NOMO-1 treated with DMSO at 0.1 percent for 48 hours (cell line): ENCODE data around the gene IGF1R.

Source experiments
- DNase-seq: peaks from one replicate; lab custom pipeline; 2025; ENCODE audit not compliant: unreplicated experiment; lab: John Stamatoyannopoulos, UW

The IGF1R gene

GRCh38 chr15:98903377-98904018 lies 255.2 kb downstream of the IGF1R start:
- no peak for DNase-seq

- peak; percentile 68 for DNase-seq
These were observed 256.2 kb downstream of the IGF1R start for GRCh38 chr15:98904544-98904943.

DNA sequence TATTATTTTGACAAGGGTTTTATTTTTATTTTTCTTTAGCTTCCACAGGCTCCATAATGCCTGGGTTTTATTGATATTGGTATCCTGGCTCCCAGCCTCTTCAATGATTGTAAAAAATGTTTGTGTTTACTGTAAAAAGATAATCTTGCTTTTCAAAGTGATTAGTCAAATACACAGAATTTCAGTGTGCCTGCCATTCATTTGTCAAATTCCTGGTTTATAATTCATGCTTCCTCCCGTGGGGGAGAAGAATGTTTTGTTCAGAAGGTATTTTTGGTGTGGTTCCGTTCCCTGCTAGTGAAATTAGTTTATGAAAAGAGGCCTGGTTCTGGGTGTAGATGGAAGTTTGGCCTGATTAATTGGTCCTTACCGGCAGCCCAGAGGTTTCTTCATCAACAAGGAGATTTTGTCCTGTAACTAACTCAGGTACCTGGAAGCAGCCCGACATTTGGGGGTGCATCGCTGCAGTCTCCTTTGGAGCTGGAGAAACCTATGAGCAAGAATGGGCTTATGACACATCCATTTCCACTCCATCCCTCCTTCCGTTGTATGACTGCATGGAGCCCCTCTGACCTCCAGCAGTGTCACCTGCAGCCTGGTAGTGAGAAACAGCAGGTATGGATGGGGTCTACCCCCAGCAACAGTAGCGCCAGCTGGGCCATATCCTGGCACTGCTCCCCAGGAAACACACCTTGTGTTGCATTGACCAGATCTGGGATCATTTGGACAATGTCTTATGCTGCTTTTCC lies 257.8 kb downstream of the IGF1R start:
- no peak for DNase-seq

DNA sequence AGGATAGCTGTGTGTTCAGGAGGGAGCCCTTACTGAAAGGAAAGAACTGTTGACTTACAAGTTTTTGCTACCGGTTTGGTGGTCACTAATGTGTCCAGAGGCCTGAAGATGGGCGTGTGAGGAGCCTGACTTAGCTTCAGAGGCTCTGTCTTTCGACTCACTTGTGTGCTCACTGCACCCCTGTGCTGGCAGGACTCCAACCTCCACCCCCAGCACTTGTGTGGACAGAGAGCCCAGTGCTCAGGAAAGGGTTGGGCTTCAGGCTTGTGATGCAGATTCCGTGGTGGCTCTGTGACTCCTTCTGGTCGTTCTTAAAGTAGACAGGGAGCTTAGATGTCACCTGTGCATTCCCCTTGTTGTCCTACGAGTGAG lies 258.4 kb downstream of the IGF1R start:
- no peak for DNase-seq

- no peak for DNase-seq
These were observed 259.7 kb downstream of the IGF1R start for GRCh38 chr15:98907927-98908471.

DNA sequence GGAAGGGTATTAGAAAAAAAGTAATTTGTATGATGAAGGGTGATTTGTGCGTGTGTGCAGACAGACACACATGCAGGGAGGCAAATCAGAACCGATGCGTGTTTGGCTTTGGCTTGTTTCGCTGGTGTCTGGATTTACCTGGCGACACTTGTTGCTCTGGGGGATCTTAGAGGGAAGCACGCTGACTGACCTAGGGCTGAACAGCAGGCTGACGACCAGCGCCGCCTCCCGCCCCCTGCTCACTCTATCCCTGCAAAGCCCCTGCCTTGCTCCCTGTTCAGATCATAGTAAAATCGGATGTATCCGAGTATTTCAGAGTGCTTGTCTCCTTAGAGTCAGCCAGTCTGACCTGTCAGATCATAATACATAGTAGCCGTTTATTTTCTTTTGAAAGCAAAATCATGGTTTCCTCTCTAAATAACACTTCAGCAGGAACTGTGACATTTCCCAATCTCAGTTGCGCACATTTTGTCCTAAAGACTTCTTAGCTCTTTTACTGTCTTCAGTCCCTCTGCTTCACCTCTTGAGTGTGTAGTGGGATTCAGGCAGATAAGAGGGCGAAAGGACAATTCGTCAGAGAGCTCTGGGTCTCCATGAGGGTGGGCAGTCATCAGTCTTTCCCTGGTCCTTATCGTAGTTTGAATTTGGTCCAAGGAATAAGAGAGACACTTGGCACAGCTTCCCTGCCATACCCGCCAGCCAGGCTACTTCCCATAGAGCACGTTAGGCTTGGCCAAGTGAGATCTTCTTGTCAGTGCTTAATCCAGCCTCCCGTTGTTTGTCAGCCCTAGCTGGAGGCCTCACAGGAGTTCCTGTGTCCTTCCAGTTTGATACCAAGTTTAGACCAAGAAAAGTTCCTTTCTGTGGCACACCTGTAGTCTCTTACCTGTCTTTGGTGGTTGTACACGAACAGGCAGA lies 261.9 kb downstream of the IGF1R start:
- no peak for DNase-seq

- no peak for DNase-seq
These were observed 266.3 kb downstream of the IGF1R start for GRCh38 chr15:98914626-98915025.

GRCh38 chr15:98916826-98917225 lies 268.5 kb downstream of the IGF1R start:
- no peak for DNase-seq

- no peak for DNase-seq
These were observed 269.1 kb downstream of the IGF1R start for GRCh38 chr15:98917417-98917816.

- DNase-seq = no peak
These were observed 271.9 kb downstream of the IGF1R start for GRCh38 chr15:98920091-98920880.

DNA sequence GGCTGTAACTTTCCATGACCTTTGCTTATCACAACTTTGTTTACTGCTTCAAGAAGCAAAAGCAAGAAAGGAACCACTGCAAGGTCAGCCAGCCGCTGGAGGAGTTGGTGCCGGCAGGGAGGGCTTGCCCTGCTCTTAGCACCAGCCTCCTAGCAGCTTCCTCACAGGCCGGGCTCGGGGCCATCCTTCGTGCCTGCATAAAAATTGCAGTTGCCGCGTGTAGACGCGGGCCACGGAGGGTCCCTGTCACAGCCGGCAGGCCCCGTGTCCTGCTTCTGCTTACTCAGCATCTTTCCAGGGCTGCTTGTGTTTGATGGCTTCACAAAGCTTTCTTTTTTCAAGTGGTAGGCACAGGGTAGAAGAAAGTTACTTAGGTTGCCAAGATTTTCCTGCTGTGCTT lies 274.8 kb downstream of the IGF1R start:
- no peak for DNase-seq

DNA sequence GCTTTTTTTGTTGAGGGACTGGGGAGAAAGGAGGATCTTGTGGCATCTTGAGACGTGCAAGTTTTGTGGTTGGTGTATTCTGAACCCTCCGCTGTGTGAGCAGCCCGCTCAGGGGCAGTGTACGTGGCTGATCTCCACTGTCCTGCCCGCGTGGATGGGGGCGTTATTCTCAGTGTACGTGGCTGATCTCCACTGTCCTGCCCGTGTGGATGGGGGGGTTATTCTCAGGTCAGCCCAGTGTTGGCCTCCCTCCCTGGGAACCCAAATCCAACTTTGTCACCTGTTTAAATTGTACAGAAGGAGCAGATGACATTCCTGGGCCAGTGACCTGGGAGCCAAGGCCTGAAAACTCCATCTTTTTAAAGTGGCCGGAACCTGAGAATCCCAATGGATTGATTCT lies 275.2 kb downstream of the IGF1R start:
- DNase-seq = no peak

DNA sequence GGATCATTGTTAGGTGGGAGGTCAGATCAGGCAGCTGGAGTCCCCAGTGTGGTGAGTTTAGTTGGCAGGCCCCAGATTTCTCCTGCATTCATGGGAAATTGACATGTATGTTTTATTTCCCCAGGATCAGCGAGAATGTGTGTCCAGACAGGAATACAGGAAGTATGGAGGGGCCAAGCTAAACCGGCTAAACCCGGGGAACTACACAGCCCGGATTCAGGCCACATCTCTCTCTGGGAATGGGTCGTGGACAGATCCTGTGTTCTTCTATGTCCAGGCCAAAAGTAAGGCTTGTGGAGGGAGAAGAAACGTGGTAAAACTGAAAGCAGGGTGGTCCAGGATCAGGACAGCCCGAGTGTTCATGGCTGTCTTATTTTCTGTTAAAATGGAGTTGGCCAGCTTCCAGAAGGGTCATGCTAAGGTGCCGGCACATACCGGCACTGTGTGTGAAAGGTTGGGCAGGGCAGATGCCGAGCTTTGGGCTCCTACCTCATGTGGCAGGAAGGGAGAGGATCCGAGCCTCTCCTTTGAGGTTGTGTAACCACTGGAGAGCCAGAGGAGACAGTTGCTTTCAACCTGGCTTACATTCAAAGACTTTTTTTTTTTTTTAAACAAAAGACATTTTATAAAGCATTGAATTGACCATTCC lies 276.2 kb downstream of the IGF1R start:
- DNase-seq = no peak

DNA sequence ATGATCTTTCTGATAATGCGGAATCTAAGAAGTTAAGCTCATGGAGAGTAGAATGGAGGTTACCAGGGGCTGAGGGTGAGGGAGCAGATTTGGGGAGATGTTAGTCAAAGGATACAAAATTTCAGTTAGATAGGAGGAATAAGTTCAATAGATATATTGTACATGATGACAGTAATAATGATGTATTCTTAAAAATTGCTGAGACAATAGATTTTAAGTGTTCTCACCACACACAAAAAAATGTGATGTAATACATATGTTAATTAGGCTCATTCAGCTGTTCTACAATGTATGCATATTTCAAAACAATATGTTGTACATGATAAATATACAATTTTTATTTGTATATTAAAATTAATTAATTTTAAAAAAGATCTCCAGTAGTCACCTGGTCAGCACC lies 277.9 kb downstream of the IGF1R start:
- DNase-seq = no peak

DNA sequence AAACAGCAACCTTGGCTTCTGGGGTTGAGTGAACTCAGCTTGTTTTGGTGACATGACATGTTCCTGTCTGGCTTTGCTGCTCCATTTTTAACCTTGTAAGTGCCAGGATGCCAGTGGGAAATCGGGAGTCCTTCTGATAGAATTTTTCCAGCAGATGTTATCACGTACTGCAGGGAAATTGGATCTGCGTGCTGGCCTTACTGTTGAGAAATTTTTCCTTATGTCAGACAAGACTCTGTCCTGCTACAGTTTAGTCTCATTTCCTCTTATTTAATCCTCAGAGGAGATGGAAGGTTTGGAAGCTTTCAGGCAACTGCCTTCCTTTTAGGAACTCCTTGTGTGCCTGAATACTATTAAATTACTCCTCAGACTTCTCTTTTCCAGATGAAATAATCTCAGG lies 278.7 kb downstream of the IGF1R start:
- DNase-seq = no peak

GRCh38 chr15:98927996-98928395 lies 279.7 kb downstream of the IGF1R start:
- DNase-seq = no peak

GRCh38 chr15:98930576-98930975 lies 282.2 kb downstream of the IGF1R start:
- no peak for DNase-seq

- DNase-seq = no peak
These were observed 282.7 kb downstream of the IGF1R start for GRCh38 chr15:98931004-98931403.

- DNase-seq = no peak
These were observed 285.1 kb downstream of the IGF1R start for GRCh38 chr15:98933406-98933805.

DNA sequence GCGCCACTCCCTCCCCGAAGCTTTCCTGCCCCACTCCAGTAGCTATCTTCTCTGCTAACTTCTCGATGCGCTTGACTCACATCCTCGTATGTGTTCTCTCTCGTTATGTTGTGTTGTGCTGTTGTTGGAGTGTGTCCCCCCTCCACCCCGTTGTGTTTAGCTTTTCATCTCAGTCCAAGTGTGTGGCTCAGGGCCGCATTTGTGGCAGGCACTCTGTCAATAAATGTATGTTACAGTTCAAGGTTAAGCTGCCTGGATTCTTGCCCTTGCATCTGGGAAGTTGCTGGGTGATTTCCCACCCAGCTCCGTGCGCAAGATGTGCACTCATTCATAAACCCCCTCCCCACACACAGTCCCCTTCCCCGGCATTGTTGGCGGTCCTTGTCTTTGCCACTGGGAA lies 287.4 kb downstream of the IGF1R start:
- DNase-seq = no peak
